Panc1 (cell line): ENCODE data around the gene CDC42BPA. TPM values are rescaled to one million over a fixed set of nuclear protein-coding genes. Genes with fewer than 3 reads are reported as not detected.

Experiments used
- ATAC-seq: fragments of 200-7000 bp; cut with Tn5 transposase; 2 replicates; pipeline ENCODE4 v1.9.1; 2020; ENCODE audit warnings: mild to moderate bottlenecking, moderate library complexity
- BruUV-seq: library from RNA; stranded (reverse); fragments of 400-500 nt; replicated peaks from 2 replicates; lab custom pipeline; 2021; lab: Mats Ljungman, UMichigan
- CTCF ChIA-PET: fragments of 300-600 bp; sonication (Branson Sonifier 250); formaldehyde crosslinking; loops from one replicate; lab custom pipeline; 2022; ENCODE audit warnings: antibody characterized with exemption; lab: Charles Lee
- POLR2A ChIA-PET: fragments of 300-600 bp; sonication (Branson Sonifier 250); formaldehyde crosslinking; loops from one replicate; lab custom pipeline; 2022; ENCODE audit warnings: antibody characterized with exemption; lab: Charles Lee
- DNase-seq: peaks from one replicate; pipeline ENCODE4 v3.0.0-alpha.2; 2010; ENCODE audit warnings: low read depth, low spot score
- H3K27ac ChIP-seq: 2 replicates; pipeline ENCODE4 v1.5.1; 2011; ENCODE audit warnings: mild to moderate bottlenecking, low read length, inconsistent platforms
- H3K27me3 ChIP-seq: fragments of 200-500 bp; sonication (Bioruptor generic); 2 replicates; pipeline ENCODE4 v1.6.0; 2014; ENCODE audit warnings: low read length, inconsistent platforms; ENCODE audit not compliant: control insufficient read depth, insufficient read depth
- H3K36me3 ChIP-seq: fragments of 200-500 bp; sonication (Bioruptor generic); 2 replicates; pipeline ENCODE4 v1.5.1; 2014; ENCODE audit warnings: inconsistent platforms, mild to moderate bottlenecking, low read length, moderate library complexity; ENCODE audit not compliant: control insufficient read depth, insufficient read depth
- H3K4me1 ChIP-seq: 2 replicates; pipeline ENCODE4 v1.5.1; 2011; ENCODE audit warnings: inconsistent platforms, mild to moderate bottlenecking, low read length, moderate library complexity; ENCODE audit not compliant: control insufficient read depth, insufficient read depth
- H3K4me3 ChIP-seq, 2 experiments: 2 replicates each; pipeline ENCODE4 v1.5.1; 2011 to 2012; ENCODE audit warnings: low read depth in 2 of 2, low read length in 2 of 2, mild to moderate bottlenecking in 2 of 2, inconsistent platforms in 1 of 2, moderate library complexity in 1 of 2
- H3K9me3 ChIP-seq: fragments of 200-500 bp; sonication (Bioruptor generic); 2 replicates; pipeline ENCODE4 v1.5.1; 2014; ENCODE audit warnings: low read depth, mild to moderate bottlenecking, inconsistent platforms, low read length, moderate library complexity; ENCODE audit not compliant: control insufficient read depth, insufficient read depth
- POLR2AphosphoS5 ChIP-seq: IDR thresholded peaks from 2 replicates; pipeline ENCODE4 v1.6.1; 2012; ENCODE audit warnings: mild to moderate bottlenecking, low read depth, low read length, moderate library complexity
- SIN3A ChIP-seq: IDR thresholded peaks from 2 replicates; pipeline ENCODE4 v1.6.1; 2012; ENCODE audit warnings: low read depth, mild to moderate bottlenecking, low read length, moderate library complexity, borderline replicate concordance; ENCODE audit not compliant: insufficient read depth
- TCF7L2 ChIP-seq: IDR thresholded peaks from 2 replicates; pipeline ENCODE4 v1.6.1; 2011; ENCODE audit warnings: mild to moderate bottlenecking, low read depth, low read length, inconsistent platforms
- in situ Hi-C: cut with HindIII; loops from 2 replicates; pipeline ENCODE4 v1.10.0; 2016; ENCODE audit warnings: low sequenced_read_pairs, low pct_unique_long_range_greater_than_20kb
- intact Hi-C: fragments of 100-400 bp; cut with micrococcal nuclease; formaldehyde crosslinking; loops from one replicate; pipeline ENCODE4 v1.10.0; 2022; ENCODE audit not compliant: unreplicated experiment
- total RNA-seq: library from RNA; stranded (reverse); gene quantifications from one replicate; pipeline ENCODE4 v1.2.1, GENCODE V29; 2021; ENCODE audit not compliant: unreplicated experiment
- TF ChIP-seq, protein P1 (sequence below), 2 experiments: IDR thresholded peaks; 2 replicates each; pipeline ENCODE4 v1.6.1; 2011 to 2012; ENCODE audit warnings: low read depth in 2 of 2, control low read depth in 1 of 2, low read length in 1 of 2, mild to moderate bottlenecking in 1 of 2, moderate library complexity in 1 of 2; ENCODE audit not compliant: insufficient read depth in 1 of 2
- TF ChIP-seq, protein P2 (sequence below): fragments of 450-650 bp; IDR thresholded peaks from 2 replicates; pipeline ENCODE4 v1.5.1; 2017; ENCODE audit warnings: mild to moderate bottlenecking

CDC42BPA gene
- total RNA-seq, 1 experiment from 2014 or later = 32.8 TPM

DNA sequence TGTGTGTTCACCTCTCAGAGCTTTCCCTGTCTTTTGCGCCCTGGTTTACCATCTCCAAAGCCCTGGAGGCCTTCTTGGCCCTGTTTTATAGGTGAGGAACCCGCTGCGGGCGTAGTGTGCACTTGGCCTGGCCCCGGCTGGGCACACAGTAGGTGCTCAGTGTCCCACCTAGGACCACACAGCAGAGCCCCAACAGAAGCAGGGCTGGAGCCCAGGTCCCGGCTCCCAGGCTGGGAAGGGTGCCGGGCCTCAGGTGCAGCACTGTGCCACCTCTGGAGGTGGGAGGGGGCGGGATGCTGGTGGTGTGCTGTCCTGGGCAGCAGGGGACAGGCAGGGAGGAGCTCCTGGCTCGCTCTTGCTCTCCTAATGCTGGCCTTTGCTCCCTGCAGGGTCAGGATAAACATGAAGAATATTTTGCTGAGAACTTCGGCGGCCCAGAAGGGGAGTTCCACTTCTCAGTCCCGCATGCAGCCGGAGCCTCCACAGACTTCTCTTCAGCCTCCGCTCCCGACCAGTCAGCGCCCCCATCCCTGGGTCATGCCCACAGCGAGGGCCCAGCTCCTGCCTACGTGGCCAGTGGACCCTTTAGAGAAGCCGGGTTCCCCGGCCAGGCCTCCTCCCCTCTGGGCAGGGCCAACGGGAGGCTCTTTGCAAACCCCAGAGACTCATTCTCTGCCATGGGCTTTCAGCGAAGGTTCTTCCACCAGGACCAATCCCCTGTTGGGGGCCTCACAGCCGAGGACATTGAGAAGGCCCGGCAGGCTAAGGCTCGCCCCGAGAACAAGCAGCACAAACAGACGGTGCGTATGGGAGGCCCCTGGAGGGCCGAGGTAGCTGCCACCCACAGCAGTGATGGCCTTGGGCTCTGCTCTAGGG lies 353.4 kb downstream of the CDC42BPA start:
- no peaks in the 10 kb centered on the region for H3K4me1 ChIP-seq
- H3K9me3 ChIP-seq = no peaks in the 10 kb centered on the region
- no peak for ATAC-seq
- DNase-seq = no peak
- CTCF ChIA-PET = no interaction called here
- H3K36me3 ChIP-seq = no peaks in the 10 kb centered on the region
- no TSS peak for BruUV-seq
- TF ChIP-seq, protein P1, sequence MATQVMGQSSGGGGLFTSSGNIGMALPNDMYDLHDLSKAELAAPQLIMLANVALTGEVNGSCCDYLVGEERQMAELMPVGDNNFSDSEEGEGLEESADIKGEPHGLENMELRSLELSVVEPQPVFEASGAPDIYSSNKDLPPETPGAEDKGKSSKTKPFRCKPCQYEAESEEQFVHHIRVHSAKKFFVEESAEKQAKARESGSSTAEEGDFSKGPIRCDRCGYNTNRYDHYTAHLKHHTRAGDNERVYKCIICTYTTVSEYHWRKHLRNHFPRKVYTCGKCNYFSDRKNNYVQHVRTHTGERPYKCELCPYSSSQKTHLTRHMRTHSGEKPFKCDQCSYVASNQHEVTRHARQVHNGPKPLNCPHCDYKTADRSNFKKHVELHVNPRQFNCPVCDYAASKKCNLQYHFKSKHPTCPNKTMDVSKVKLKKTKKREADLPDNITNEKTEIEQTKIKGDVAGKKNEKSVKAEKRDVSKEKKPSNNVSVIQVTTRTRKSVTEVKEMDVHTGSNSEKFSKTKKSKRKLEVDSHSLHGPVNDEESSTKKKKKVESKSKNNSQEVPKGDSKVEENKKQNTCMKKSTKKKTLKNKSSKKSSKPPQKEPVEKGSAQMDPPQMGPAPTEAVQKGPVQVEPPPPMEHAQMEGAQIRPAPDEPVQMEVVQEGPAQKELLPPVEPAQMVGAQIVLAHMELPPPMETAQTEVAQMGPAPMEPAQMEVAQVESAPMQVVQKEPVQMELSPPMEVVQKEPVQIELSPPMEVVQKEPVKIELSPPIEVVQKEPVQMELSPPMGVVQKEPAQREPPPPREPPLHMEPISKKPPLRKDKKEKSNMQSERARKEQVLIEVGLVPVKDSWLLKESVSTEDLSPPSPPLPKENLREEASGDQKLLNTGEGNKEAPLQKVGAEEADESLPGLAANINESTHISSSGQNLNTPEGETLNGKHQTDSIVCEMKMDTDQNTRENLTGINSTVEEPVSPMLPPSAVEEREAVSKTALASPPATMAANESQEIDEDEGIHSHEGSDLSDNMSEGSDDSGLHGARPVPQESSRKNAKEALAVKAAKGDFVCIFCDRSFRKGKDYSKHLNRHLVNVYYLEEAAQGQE (IDR thresholded peaks at IDR 0.05; ENCODE audit: insufficient read depth in 1 of 2, low read depth in 2 of 2, low read length in 1 of 2) = no peak
- TF ChIP-seq, protein P2, sequence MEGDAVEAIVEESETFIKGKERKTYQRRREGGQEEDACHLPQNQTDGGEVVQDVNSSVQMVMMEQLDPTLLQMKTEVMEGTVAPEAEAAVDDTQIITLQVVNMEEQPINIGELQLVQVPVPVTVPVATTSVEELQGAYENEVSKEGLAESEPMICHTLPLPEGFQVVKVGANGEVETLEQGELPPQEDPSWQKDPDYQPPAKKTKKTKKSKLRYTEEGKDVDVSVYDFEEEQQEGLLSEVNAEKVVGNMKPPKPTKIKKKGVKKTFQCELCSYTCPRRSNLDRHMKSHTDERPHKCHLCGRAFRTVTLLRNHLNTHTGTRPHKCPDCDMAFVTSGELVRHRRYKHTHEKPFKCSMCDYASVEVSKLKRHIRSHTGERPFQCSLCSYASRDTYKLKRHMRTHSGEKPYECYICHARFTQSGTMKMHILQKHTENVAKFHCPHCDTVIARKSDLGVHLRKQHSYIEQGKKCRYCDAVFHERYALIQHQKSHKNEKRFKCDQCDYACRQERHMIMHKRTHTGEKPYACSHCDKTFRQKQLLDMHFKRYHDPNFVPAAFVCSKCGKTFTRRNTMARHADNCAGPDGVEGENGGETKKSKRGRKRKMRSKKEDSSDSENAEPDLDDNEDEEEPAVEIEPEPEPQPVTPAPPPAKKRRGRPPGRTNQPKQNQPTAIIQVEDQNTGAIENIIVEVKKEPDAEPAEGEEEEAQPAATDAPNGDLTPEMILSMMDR = no peak
- TF ChIP-seq TCF7L2 (no peak), SIN3A (no peak)
- in situ Hi-C loops (no loop called here), intact Hi-C loops (no loop called here)
- no peaks in the 10 kb centered on the region for H3K27me3 ChIP-seq
- POLR2A ChIA-PET = no interaction called here
- no peak overlapping the region for H3K27ac ChIP-seq
- no peak overlapping the region for H3K4me3 ChIP-seq

DNA sequence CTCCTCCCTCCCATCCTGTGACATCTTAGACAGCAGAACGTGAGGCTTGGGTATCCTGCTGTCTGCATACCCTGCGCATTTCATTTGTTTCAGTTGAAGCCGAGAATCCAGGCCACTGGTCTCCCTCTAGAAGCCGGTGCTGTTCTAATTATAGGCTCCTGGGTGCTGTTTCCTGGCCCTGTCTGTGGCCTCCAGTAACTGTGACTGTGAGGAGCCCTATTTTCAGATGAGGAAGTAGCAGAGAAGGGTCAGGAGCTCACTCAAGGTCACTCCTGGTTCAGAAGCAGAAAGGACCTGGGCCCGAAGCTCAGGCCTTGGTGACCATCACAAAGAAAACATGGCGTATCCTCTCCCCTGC lies 354.2 kb downstream of the CDC42BPA start:
- Histone ChIP-seq H3K27me3 (no peaks in the 10 kb centered on the region), H3K4me3 (no peak overlapping the region), H3K36me3 (no peaks in the 10 kb centered on the region), H3K9me3 (no peaks in the 10 kb centered on the region), H3K4me1 (no peaks in the 10 kb centered on the region), H3K27ac (no peak overlapping the region)
- intact Hi-C loops = no loop called here
- TF ChIP-seq, protein P2 = no peak
- TF ChIP-seq SIN3A (no peak), TCF7L2 (no peak), POLR2AphosphoS5 (no peak)
- TF ChIP-seq, protein P1 (IDR thresholded peaks at IDR 0.05; ENCODE audit: insufficient read depth in 1 of 2, low read depth in 2 of 2, low read length in 1 of 2) = no peak
- CTCF ChIA-PET = no interaction called here
- no TSS peak for BruUV-seq
- DNase-seq = no peak
- in situ Hi-C loops = no loop called here
- ATAC-seq = no peak
- POLR2A ChIA-PET = no interaction called here
